T-helper 1 cell treated with Interleukin-12 subunit alpha and Interleukin-12 subunit beta and Interleukin-4 antibody, amounts not matched to agents 30 ng/mL and 1 ng/mL, for 36 hours (primary cell): ENCODE measurements around the gene MIER1. TPM values are rescaled to one million over a fixed set of nuclear protein-coding genes. Genes with fewer than 3 reads are reported as not detected.

ENCODE experiments used
- intact Hi-C: fragments of 100-400 bp; cut with micrococcal nuclease; formaldehyde crosslinking; loops from one replicate; pipeline ENCODE4 v1.15.1; 2024
- total RNA-seq: library from RNA; stranded (reverse); gene quantifications from 2 replicates; pipeline ENCODE4 v1.2.3, GENCODE V29; 2022

MIER1 gene
- total RNA-seq, 1 donor from 2014 or later, result 55.6 TPM

DNA sequence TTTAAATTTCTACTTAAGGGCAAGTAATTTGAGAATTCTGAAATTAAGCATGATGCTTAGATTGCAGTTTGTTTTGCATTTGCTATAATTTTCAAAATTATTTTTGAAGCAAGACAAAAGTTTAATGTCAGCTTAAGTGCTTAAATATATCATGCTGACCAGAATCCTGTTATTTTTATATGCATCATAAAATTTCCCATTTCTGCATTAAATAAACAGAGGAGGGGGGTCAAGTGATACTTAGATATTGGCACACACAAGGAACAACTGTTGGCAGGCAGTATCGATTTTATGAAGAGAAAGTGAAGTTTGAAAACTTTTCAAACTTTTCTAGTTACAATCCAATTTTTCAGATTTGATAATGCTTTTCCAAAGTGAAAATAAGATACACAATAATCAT, 61.0 kb downstream of the MIER1 start:
- intact Hi-C loops, result loop anchor here (10.0 kb wide), 1 partner anchor 699 kb away; the partner anchor contains the start of gene GADD45A

DNA sequence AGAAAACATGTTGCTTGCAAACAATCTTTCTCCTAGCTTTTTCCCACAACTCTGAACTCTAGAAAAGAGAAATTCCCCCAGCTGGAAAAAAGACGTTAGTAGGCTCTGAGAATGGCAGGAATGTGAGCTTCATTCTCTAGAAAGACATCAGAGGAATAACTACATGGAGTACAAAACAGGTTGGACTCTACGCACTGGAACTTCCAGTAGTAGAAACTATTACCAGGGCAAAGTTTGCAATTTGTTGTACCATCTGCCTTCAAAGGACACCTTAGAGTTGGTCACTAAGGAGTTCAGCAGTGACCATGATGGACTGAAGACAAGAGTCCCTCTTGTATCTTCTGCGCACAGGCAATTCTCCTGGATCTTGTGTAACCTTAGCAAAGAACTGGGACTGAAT, 68.3 kb downstream of the MIER1 start:
- intact Hi-C loops, result no loop called here

DNA sequence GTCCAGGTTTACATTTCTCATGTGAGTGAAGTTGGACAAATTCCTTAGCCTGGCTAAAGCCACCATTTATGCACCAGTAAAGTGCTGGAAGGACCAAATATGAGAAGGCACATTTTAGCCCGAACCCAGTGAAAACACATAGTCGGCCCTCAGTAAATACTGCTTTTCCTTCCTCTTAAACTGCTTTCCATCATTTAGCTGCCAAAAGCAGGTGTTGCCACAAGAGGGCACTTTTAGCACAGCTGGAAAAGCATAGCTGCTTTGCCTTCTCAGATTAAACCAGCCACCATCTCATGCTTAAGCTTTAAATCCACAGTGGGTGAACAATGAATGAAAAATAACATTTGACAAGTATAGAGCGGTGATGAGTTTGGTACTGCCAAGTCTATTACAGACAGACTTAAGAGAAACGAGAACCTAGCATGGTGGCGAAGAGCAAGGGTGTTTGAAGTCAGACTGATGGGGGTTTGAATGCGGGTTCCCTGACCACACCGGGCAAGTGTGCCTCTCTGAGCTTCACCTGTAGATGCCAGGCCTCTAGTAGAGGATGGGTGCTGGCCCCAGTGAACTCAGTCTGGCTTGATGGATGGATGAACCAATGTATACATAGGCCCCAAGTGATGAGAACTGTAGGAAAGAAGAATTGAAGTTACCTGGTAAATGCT, 71.4 kb downstream of the MIER1 start:
- intact Hi-C loops, result loop anchor here (1.0 to 5.0 kb wide), 7 partner anchors 15 to 504 kb away; partner anchors contain the start of gene SLC35D1

DNA sequence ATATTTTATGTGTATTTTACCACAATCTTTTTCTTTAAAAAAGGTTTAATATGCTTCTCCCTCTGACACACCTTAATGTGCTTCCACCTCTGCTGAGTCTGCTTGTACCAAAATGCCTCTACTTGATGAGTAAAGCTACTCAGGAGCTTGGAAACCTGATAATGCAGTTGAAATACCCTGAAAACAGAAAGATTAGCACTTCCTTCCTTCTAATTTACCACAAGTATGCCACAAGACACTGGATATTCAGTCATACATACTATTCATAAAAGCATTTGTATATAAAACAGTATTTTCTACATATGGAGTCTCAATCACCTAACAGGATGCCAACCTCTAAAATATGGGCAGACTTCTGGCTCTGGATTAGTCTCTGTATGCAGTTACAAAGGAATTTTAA, 74.2 kb downstream of the MIER1 start:
- intact Hi-C loops, result loop anchor here (5.0 kb wide), 1 partner anchor 428 kb away; no protein-coding TSS in a partner anchor

DNA sequence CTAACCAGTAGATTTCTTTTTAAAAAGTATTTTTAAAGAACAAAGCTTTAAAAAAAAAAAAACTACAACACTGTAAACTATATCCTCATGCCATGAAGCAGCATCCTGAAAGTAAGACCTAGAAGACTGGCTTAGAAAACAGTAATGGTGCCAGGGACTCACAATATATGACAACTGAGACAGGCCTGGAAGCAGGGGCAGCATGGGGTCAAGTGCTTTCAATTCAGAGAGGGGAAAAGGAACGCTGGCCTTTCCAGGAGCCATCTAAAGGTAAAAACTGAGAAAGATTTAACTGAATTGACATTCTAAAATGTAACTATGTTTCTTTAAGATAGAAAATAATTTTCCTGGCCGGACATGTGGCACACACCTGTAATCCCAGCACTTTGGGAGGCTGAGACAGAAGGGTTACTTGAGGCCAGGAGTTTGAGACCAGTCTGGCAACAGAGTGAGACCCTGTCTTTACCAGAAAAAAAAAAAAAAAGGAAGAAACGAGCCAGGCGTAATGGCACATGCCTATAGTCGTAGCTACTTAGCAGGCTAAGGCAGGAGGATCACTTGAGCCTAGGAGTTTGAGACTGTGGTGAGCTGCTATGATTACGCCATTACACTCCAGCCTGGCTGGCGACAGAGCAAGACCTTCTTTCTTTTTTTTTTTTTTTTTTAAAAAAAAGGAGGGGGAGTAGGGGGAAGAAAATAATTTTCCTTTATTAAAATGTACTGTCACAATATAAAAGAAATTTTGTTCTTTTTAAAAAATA, 75.0 kb downstream of the MIER1 start:
- intact Hi-C loops, result loop anchor here (5.0 kb wide), 1 partner anchor 427 kb away; no protein-coding TSS in a partner anchor

DNA sequence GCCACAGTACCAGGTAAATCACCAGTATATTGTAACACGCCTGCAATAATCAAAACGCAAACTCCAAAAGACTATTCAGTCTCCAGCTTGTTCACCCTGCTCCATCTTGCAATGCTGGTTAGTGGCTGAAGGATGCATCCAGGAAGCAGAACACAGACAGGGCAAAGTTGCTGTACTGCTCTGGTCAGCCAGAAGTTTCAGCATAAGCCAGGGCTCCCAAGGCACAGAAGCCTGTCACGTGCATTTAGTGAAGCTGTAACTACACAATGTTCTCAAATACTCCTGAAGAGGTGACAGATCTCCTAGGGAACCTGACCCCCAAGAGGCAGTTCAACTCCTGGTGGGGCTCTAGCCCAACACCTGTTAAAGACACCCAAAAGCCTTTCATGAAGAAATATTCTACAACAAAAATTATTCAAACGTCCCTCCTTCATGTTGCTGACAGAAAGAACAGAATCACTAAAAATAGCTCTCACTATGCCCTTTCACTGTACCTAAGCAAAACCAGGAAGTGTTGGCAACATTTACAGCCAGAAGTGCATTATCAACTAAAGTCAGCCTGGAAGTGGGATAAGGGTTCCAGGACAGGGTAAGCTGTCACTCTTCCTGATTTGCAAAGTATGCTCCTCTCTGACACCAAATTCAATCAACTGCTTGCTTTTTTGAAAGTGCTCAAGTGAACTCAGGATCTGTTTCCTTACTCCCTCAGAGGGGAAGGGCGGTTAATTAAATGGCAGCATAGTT, 77.1 kb downstream of the MIER1 start:
- intact Hi-C loops, result no loop called here

DNA sequence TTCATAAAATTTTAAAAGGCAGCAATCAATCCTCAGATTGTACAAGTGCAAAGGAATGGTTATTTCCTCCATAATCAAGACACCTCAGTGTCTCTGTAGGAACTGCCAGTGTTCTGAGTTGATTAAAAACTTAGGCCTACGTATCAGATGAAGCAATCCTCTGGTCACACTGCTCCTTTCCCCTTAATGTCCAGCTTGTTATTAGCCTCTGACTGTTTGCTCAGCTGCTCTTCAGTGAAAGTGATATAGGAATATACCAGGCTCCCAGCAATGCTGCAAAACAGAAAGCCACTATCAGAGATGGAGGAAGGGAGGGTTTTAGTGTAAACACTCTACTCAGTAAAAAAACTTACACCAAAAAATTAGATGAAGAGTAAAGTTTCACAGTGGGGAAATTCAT, 79.4 kb downstream of the MIER1 start:
- intact Hi-C loops, result no loop called here

DNA sequence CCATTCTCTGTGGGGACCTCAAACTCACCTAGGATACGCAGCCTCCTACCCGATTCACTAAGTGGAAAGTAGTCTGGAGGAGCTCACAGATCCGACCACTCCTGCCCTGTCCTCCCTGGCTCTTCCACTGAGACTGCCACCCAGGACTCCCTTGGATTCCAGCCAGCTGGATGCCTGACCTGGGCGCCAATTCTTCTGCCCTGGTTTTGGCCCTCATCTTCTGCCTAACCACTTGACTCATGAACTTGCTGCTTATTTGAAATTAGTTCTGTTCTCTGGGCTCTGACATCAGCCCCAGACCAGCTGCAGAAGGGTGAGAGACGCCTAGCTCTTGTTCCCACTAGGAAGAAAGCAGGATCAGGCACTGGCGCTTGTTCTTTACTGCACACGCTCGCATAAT, 80.3 kb downstream of the MIER1 start:
- intact Hi-C loops, result no loop called here

GRCh38 chr1:67009792-67010191, 85.0 kb downstream of the MIER1 start:
- intact Hi-C loops, result no loop called here

GRCh38 chr1:67013573-67013972, 88.8 kb downstream of the MIER1 start:
- intact Hi-C loops, result no loop called here

DNA sequence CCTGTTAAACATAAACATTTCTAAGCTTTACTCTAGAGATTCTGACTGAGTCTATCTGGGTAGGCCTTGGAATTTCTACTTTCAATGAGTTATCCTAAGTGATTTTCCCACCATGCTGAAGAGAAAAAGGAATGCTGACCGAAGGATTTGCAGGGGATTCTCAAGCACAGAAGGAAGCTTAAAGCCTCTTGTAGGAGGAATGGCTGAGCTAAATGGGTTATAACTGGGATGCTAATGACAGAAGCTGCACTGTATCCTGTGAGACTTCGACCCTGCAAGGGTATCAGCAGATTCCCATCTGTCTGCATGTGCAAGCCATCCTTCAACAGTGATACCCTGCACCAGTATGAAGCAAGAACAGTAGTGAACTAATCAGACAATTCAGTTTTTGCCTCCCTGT, 93.8 kb downstream of the MIER1 start:
- intact Hi-C loops, result no loop called here

DNA sequence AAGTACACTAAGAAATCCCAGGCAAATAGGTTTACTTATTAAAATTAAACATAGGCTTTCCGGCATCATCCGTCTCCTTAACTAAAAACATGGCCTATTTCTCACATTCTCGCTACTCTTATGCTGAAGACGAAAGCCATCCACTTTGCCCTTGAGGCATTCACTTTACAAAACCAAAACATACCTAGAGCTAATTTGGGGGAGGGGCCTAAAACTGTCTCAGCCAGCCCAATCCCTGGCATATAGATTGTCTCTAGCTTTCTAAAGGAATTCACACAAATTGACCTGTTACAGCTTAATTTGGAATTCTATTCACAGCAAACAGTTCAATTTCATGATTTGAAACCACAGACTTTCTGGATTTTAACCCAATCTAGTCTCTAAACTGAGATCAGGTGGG, 94.3 kb downstream of the MIER1 start:
- intact Hi-C loops, result no loop called here

- intact Hi-C loops, result no loop called here
Measured at GRCh38 chr1:67019600-67020136, 94.9 kb downstream of the MIER1 start.

- intact Hi-C loops, result no loop called here
Measured at GRCh38 chr1:67020304-67020703, 95.5 kb downstream of the MIER1 start.

DNA sequence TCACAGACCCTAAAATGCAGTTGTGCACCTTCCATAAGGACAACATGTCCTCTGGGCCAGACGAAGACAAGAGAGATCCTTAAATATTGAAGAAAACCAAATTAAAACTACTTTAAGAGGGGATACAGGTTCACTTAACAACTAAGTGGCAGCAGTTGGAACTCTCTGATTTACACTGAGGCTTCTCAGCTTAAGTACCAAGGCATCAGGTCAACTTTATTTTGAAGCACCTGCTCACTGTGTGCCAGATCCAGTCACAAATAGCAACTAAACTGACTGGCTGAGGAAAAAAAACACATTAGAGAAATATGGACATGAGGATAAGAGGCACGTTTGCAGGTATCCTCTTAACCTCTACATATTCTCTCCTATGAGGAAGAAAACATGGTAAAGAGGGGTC, 96.0 kb downstream of the MIER1 start:
- intact Hi-C loops, result no loop called here

DNA sequence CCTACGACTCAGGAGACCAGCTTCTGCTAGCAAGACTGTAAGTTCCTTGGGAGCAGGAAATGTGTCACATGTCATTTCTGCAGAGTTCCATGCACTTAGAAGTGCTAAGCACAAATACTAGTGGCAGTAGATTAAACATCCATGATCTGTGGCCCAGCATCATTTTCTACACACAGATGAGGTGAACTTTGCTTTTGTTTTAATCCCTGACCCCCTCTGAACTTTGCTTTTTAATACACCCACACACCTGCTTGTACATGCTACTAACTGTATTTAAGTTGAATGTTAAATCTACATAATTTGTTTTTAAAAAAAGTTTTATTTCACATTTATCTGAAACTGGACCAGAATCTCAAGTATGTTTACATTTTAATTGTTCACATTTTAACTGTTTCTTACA, 104.7 kb downstream of the MIER1 start:
- intact Hi-C loops, result no loop called here

GRCh38 chr1:67031121-67031858, 106.5 kb downstream of the MIER1 start:
- intact Hi-C loops, result no loop called here

GRCh38 chr1:67031859-67032247, 107.1 kb downstream of the MIER1 start:
- intact Hi-C loops, result no loop called here
